Muscle layer of duodenum (tissue), 2 donors: ENCODE results near the gene PTPRK.
A peak's percentile ranks its signal among the peaks of the same experiment; 100 is the strongest.

ENCODE experiments used
- H3K27ac ChIP-seq: one replicate; pipeline ENCODE4 v1.7.0; 2013; ENCODE audit warnings: mild to moderate bottlenecking, low read length
- H3K27me3 ChIP-seq: one replicate; pipeline ENCODE4 v1.7.0; 2013; ENCODE audit warnings: low read depth, mild to moderate bottlenecking, control low read depth, low read length
- H3K36me3 ChIP-seq, 2 donors: one replicate each; pipeline ENCODE4 v1.7.0; 2013; ENCODE audit warnings: low read length in 2 of 2, control low read depth in 1 of 2, mild to moderate bottlenecking in 1 of 2; ENCODE audit not compliant: insufficient read depth in 2 of 2, control insufficient read depth in 1 of 2
- H3K4me1 ChIP-seq, 2 donors: one replicate each; pipeline ENCODE4 v1.7.0; 2013; ENCODE audit warnings: low read length in 2 of 2, mild to moderate bottlenecking in 2 of 2, control low read depth in 1 of 2, moderate library complexity in 1 of 2; ENCODE audit not compliant: insufficient read depth in 2 of 2, control insufficient read depth in 1 of 2
- H3K4me3 ChIP-seq, 2 donors: one replicate each; pipeline ENCODE4 v1.7.0; 2013; ENCODE audit warnings: low read length in 2 of 2, low read depth in 1 of 2, mild to moderate bottlenecking in 1 of 2
- H3K9me3 ChIP-seq, 2 donors: one replicate each; pipeline ENCODE4 v1.7.0; 2013; ENCODE audit warnings: low read length in 2 of 2, control low read depth in 1 of 2, mild to moderate bottlenecking in 1 of 2; ENCODE audit not compliant: control insufficient read depth in 1 of 2
- donor health status: healthy.

The PTPRK gene

DNA sequence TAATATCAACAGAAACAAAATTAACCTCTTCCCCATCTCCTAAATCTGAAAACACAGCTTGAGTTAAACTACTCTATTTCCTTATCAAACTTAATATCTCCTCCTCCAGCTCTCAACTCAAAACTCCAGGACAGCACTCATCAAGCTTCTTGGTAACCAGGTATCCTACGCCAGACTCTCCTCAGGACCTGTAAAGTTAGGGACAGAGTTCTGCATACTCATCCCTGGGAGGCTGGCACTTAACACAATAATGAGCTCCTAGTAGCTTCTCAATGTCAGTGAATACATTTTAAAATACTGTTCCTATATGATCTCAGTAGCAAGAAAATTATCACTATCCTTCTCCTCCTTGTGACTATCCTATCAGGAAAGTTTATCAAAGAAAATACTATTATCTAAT, 240.3 kb downstream of the PTPRK start:
- peaks cover 0 to 7% of the 10 kb centered on the region in 2 donors for H3K4me1 ChIP-seq
- no peak overlapping the region for H3K4me3 ChIP-seq
- no peaks in the 10 kb centered on the region for H3K9me3 ChIP-seq
- H3K36me3 ChIP-seq: no peaks in the 10 kb centered on the region
- H3K27ac ChIP-seq: no peak overlapping the region
- H3K27me3 ChIP-seq: no peaks in the 10 kb centered on the region

DNA sequence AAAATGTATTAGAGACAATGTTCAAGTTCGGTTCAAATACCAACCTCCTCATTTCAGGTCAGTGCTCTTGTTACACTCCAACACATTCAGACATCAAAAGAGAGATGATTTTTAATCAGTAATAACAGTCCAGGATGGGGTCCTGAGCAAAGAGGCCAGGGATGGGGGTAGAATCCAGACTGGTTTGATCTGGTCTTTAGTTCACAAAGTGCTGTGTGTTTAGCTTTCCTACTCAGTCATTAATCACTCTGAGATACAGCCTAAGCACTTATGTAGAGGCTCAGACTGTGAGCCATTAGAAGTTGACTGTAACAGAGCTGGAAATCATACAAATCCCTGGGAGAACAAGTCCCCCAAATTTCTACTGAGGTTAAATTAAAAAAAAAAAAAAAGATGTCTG, 241.6 kb downstream of the PTPRK start:
- no peaks in the 10 kb centered on the region for H3K27me3 ChIP-seq
- H3K4me1 ChIP-seq: peaks cover 0 to 7% of the 10 kb centered on the region in 2 donors
- no peaks in the 10 kb centered on the region for H3K9me3 ChIP-seq
- no peak overlapping the region for H3K27ac ChIP-seq
- H3K36me3 ChIP-seq: no peaks in the 10 kb centered on the region
- no peak overlapping the region for H3K4me3 ChIP-seq

GRCh38 chr6:128277379-128277778, 243.0 kb downstream of the PTPRK start:
- H3K4me3 ChIP-seq: no peak overlapping the region
- no peak overlapping the region for H3K27ac ChIP-seq
- H3K36me3 ChIP-seq: no peaks in the 10 kb centered on the region
- no peaks in the 10 kb centered on the region for H3K9me3 ChIP-seq
- H3K27me3 ChIP-seq: no peaks in the 10 kb centered on the region
- H3K4me1 ChIP-seq: peaks cover 0 to 7% of the 10 kb centered on the region in 2 donors

- no peak overlapping the region for H3K27ac ChIP-seq
- H3K27me3 ChIP-seq: no peaks in the 10 kb centered on the region
- H3K4me3 ChIP-seq: no peak overlapping the region
- H3K4me1 ChIP-seq: peaks cover 0 to 12% of the 10 kb centered on the region in 2 donors
- H3K9me3 ChIP-seq: no peaks in the 10 kb centered on the region
- no peaks in the 10 kb centered on the region for H3K36me3 ChIP-seq
Measured at GRCh38 chr6:128276311-128276710, 244.1 kb downstream of the PTPRK start.

DNA sequence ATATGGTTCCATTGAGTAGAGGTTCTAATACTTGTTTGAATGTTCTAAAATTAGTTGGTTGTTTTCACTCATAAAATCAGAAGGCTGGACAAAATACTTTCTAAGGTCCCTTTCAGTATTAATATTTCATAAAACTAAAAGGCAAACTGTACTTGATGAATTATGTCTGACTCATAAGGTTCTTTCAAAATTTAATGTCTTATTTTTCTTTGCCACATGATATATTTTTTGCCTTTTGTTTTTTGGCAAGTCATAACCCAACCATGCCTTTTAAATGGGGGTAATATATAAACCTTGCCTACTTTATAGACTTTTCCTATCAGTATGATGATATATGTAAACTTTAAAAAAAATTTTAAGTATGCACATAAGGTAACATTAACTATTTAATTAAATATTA, 244.7 kb downstream of the PTPRK start:
- H3K9me3 ChIP-seq: no peaks in the 10 kb centered on the region
- H3K27ac ChIP-seq: no peak overlapping the region
- H3K27me3 ChIP-seq: no peaks in the 10 kb centered on the region
- peaks cover 0 to 13% of the 10 kb centered on the region in 2 donors for H3K4me1 ChIP-seq
- no peaks in the 10 kb centered on the region for H3K36me3 ChIP-seq
- no peak overlapping the region for H3K4me3 ChIP-seq

DNA sequence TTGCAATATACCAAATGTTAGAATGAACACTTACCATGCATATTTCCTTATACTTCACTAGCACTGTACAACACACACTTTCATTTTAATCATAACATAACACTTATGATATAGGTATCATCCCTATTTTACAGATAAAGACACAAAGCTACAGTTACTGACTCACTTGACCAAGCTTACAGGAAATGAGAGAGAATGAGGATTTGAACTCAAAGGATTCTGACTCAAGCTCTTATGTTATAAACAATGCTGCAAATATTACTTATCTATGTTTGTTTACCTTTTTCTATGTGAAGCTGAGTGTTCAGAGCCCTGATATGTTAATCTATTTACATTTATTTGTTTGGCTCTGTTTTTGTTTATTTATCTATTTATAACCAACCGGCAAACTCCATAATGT, 245.4 kb downstream of the PTPRK start:
- no peaks in the 10 kb centered on the region for H3K36me3 ChIP-seq
- H3K27me3 ChIP-seq: no peaks in the 10 kb centered on the region
- H3K27ac ChIP-seq: no peak overlapping the region
- no peaks in the 10 kb centered on the region for H3K9me3 ChIP-seq
- H3K4me1 ChIP-seq: peaks cover 0 to 13% of the 10 kb centered on the region in 2 donors
- no peak overlapping the region for H3K4me3 ChIP-seq

DNA sequence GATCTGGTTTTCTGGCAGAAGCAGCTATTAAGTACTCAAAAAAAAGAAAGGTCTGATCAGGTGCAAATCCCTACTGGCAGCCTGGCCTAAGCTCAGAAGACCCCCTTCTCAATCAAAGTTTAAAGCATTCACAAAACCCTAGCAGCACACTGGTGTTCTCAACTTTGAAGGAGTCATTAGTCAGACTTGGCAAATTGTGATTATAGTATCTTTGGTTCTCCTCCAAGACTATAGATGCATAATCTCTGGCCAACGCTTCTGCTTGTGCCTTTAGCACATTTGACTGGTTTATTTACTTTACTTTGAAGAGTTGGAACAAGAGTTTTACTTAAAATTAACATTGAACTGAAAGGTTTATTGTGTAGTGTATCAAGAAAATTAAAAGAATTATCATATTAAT, 248.9 kb downstream of the PTPRK start:
- Histone ChIP-seq H3K27me3 (no peaks in the 10 kb centered on the region), H3K4me3 (no peak overlapping the region), H3K27ac (no peak overlapping the region), H3K9me3 (no peaks in the 10 kb centered on the region), H3K4me1 (peaks cover 0 to 7% of the 10 kb centered on the region in 2 donors), H3K36me3 (no peaks in the 10 kb centered on the region)

DNA sequence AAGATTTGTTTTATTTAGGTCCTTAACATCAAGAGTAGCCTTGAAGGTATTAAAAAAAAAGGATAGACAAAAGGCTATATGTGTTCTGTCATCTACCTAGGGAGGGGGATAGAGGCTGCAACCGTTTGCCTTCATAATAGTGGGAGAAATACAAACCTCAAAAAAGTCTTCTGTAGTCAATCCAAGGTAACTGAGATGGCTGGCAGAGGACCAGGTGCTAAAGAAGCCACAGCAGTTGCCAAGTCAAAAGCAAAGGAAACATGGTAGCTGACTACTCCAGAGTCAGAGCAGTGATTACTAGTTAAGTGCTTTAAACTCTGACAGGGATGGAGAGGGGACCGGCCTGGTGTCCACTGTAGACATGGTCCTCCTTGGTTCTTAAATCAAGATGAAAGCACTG, 249.4 kb downstream of the PTPRK start:
- Histone ChIP-seq H3K27ac (no peak overlapping the region), H3K4me3 (no peak overlapping the region), H3K36me3 (no peaks in the 10 kb centered on the region)

DNA sequence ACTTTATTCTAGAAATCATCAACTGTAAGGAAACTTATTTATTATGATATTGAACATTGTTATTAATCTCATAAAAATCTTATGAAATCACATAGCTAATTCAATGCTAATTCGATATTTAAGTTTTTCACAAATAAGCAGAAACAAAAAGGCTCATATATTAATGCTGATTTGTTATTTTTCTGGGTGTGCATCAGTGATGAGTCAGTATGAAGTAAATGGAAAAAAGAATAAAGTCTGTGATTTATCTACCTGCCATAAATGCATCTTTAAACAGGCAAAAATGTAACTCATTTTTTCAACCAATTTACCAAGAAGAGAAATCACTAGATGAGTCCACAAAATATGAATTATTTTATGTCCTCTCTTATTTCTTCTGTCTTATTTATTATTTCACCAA, 253.5 kb downstream of the PTPRK start:
- H3K27ac ChIP-seq: no peak overlapping the region
- no peak overlapping the region for H3K4me3 ChIP-seq
- H3K36me3 ChIP-seq: peaks cover 0 to 4% of the 10 kb centered on the region in 2 donors
- H3K9me3 ChIP-seq: no peaks in the 10 kb centered on the region
- H3K27me3 ChIP-seq: no peaks in the 10 kb centered on the region
- H3K4me1 ChIP-seq: peaks cover 0 to 7% of the 10 kb centered on the region in 2 donors

More for the DNA sequence above, 249.4 kb downstream of the PTPRK start:
- Histone ChIP-seq H3K27me3 (no peaks in the 10 kb centered on the region), H3K4me1 (peaks cover 0 to 7% of the 10 kb centered on the region in 2 donors), H3K9me3 (no peaks in the 10 kb centered on the region)

GRCh38 chr6:128265706-128266105, 254.7 kb downstream of the PTPRK start:
- Histone ChIP-seq H3K4me3 (no peak overlapping the region), H3K27me3 (no peaks in the 10 kb centered on the region), H3K9me3 (no peaks in the 10 kb centered on the region), H3K36me3 (peaks cover 0 to 4% of the 10 kb centered on the region in 2 donors), H3K27ac (no peak overlapping the region), H3K4me1 (peaks cover 0 to 4% of the 10 kb centered on the region in 2 donors)

- Histone ChIP-seq H3K4me3 (peak overlapping the region; percentile 14 to 28), H3K27me3 (no peaks in the 10 kb centered on the region), H3K27ac (peak overlapping the region; percentile 5), H3K9me3 (no peaks in the 10 kb centered on the region), H3K36me3 (peaks cover 0 to 4% of the 10 kb centered on the region in 2 donors), H3K4me1 (peaks cover 0 to 4% of the 10 kb centered on the region in 2 donors)
Measured at GRCh38 chr6:128259730-128260685, 260.4 kb downstream of the PTPRK start.
